ACC112 (cell line): ENCODE results near the gene CXXC5.

Experiments used
- H2AFZ ChIP-seq: fragments of 200-600 bp; sonication (generic); one replicate; pipeline ENCODE4 v1.6.0; 2017; ENCODE audit warnings: antibody characterized with exemption, low read length; ENCODE audit not compliant: unreplicated experiment
- H3K27ac ChIP-seq: fragments of 200-600 bp; sonication (generic); 2 replicates; pipeline ENCODE4 v1.5.1; 2014; ENCODE audit warnings: low read depth, mild to moderate bottlenecking, antibody characterized with exemption, low read length, moderate library complexity
- H3K27me3 ChIP-seq: fragments of 200-600 bp; sonication (generic); 2 replicates; pipeline ENCODE4 v1.6.1; 2014; ENCODE audit warnings: mild to moderate bottlenecking, antibody characterized with exemption, low read length, moderate library complexity, mixed read lengths; ENCODE audit not compliant: insufficient read depth
- H3K36me3 ChIP-seq: fragments of 200-600 bp; sonication (generic); 2 replicates; pipeline ENCODE4 v1.6.1; 2016; ENCODE audit warnings: mild to moderate bottlenecking, antibody characterized with exemption, low read length, moderate library complexity, mixed read lengths; ENCODE audit not compliant: insufficient read depth
- H3K4me1 ChIP-seq: fragments of 200-600 bp; sonication (generic); one replicate; pipeline ENCODE4 v1.6.1; 2016; ENCODE audit warnings: low read length, mixed read lengths; ENCODE audit not compliant: insufficient read depth, unreplicated experiment, control insufficient read depth
- H3K4me3 ChIP-seq: fragments of 200-600 bp; sonication (generic); 2 replicates; pipeline ENCODE4 v1.5.1; 2014; ENCODE audit warnings: mild to moderate bottlenecking, low read depth, low read length
- H3K79me2 ChIP-seq: fragments of 200-600 bp; sonication (generic); one replicate; pipeline ENCODE4 v1.6.0; 2016; ENCODE audit warnings: low read length; ENCODE audit not compliant: control insufficient read depth, unreplicated experiment, insufficient read depth

Gene CXXC5

DNA sequence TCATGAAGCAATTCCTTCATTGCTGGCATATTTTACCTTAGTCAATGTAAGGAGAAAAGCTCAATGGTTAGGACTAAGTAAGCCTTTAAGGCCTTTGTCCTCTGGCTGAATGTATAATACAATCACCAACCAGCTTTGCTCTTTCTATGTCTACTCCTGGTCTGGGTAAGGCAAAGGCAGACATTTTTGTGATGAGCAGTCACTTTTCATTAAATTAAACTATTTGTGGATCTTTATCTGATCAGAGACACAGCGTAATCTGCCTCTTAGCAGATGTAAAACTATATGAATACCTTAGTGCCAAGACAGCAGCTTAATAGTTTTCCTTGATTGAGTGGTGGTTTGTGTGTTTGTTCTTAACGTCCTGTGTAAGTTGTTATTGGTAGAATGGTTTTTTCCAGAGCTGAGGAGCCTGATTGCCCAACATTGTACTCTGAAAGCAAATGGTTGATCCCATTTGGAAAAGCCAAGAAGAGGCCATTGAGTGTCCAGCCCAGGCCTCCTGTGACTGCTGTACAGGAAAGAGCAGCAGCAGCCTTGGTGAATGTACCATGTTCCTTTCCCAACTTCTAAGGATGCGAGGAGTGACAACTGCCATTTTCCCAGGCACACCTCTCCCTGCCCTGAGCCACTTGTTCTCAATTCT, 16.5 kb upstream of the CXXC5 start:
- H3K4me3 ChIP-seq, result no peak overlapping the region
- H3K27me3 ChIP-seq, result no peaks in the 10 kb centered on the region
- peaks cover 10% of the 10 kb centered on the region for H3K36me3 ChIP-seq
- no peak overlapping the region for H3K27ac ChIP-seq
- H3K4me1 ChIP-seq, result peaks cover 15% of the 10 kb centered on the region
- no peak overlapping the region for H2AFZ ChIP-seq
- H3K79me2 ChIP-seq, result no peaks in the 10 kb centered on the region

DNA sequence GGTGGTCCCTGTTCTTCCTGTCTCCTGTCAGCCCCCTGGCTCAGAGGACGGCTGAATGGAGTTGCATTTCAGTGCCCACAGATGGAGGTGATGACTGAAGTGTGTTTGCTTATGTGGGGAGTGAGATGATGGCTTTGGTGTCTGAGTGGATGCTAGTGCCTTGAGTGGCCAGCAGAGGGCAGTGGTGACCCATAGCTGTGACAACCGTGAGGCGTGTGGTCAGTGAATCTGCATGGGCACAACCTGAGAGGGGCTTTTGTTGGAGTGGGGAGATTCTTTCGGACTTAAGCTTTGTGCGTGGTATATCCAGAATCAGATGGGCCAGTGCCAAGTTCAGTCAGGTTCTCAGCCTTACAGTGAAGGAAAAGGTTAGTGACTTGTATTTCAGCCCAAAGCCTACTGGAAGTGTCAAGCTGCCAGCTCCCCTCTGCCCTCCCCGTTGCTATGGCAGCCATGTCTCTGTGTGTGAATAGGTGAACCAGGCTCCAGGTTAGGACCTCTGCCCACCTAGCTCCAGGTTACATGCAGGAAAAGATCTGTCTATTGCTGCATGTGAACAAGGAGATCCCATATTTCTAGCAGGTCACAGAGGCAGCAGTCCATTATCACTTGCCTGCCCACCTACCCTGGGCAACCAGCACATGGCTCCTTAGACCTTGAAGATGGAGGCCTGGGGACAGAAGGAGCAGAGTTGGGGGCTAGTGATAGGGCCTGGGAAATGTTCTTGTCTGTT, 14.7 kb upstream of the CXXC5 start:
- H3K27me3 ChIP-seq, result no peaks in the 10 kb centered on the region
- H2AFZ ChIP-seq, result no peak overlapping the region
- no peaks in the 10 kb centered on the region; the same call in 1 of the 2 replicates for H3K36me3 ChIP-seq
- peaks cover 28% of the 10 kb centered on the region for H3K4me1 ChIP-seq
- no peaks in the 10 kb centered on the region for H3K79me2 ChIP-seq
- no peak overlapping the region for H3K27ac ChIP-seq
- H3K4me3 ChIP-seq, result no peak overlapping the region

DNA sequence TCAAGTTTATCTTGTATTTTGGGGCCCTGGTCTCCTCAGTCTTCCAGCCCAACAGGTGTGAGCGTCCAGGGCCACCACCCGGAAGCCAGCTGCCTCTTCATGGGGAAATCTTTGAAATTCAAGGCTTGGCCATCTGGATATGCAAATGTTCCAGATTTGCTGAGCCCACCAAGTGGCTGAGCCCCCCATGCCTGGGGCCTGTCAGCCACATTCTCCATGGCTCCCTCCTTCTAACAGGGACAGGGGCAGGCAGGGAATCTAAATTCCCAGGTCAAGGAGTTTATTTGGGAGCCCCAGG, 14.2 kb upstream of the CXXC5 start:
- Histone ChIP-seq H3K4me3 (no peak overlapping the region), H3K27me3 (no peaks in the 10 kb centered on the region), H3K79me2 (no peaks in the 10 kb centered on the region), H2AFZ (no peak overlapping the region), H3K4me1 (peaks cover 33% of the 10 kb centered on the region), H3K36me3 (no peaks in the 10 kb centered on the region; the same call in 1 of the 2 replicates), H3K27ac (no peak overlapping the region)

DNA sequence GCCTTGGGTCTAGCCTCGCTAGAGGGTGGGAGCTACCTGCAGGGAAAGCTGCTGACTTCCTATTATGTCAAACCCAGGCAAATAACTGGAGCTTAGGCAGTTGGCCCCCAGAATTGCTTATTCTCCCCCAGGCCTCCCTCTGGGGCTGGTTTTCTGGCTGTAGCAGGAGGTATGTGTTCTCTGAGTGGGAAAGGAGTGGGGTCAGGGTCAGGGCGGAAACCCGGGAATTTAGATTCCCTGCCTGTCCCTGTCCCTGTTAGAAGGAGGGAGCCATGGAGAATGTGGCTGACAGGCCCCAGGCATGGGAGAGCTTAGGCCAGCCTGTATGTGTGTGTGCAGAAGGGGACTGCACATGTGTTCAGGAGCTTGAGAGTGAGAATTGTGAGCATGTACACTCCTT, 13.6 kb upstream of the CXXC5 start:
- Histone ChIP-seq H3K4me3 (no peak overlapping the region), H3K27ac (no peak overlapping the region), H2AFZ (no peak overlapping the region), H3K4me1 (peaks cover 39% of the 10 kb centered on the region), H3K36me3 (no peaks in the 10 kb centered on the region; the same call in 1 of the 2 replicates), H3K27me3 (no peaks in the 10 kb centered on the region), H3K79me2 (no peaks in the 10 kb centered on the region)

DNA sequence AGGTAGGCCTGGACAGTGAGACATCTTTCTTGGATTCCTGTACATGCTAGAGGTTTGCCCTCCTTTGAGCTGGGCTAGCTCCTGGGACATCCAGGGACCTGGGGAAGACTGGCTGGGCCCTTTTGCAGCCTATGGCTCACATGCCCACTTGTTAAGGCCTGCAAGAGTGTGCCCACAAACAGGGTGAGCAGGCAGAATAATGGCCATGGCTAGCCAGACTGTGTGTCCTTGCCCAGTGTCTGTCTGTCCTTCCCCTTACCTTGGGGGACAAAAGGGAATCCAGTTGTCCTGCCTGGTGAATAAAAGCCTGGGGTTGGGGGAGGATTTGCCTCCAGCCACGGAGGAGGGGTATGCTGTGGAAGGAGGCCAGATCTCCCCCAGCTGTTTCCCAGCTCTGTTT, 13.0 kb upstream of the CXXC5 start:
- no peak overlapping the region for H3K4me3 ChIP-seq
- no peaks in the 10 kb centered on the region for H3K36me3 ChIP-seq
- H3K27ac ChIP-seq, result 0 out of 2 replicates have a peak overlapping the region, but pooled peaks have one; percentile 8
- H3K27me3 ChIP-seq, result no peaks in the 10 kb centered on the region
- H3K4me1 ChIP-seq, result peaks cover 45% of the 10 kb centered on the region
- H2AFZ ChIP-seq, result no peak overlapping the region
- H3K79me2 ChIP-seq, result no peaks in the 10 kb centered on the region

DNA sequence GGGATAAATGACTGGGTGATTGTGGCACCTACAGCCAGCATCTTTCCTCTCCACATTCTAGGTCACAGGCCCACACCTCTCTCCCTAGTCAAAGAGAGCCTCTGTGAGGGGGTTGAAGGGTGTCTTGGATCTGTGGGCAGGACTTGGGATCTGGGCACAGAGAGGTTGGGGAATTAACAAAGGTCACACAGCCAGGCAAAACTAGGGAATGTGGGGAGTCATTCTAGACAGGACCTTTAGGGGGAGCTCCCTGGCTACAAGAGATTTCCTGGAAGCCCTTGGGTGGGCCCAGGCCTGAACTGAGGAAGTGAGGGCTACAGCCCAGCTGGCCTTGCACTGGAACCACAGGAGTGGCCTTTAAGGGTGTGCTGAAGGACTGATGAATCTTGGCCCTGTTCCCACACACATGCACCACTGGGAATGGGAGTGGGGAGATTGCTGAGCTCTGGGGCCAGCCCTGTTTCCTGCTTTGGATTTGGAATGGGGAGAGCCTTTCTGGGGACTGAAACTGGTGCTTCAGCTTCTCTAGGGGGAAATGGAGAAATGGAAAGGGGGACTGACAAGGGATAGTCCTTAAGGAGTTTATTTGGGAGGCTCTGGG, 12.4 kb upstream of the CXXC5 start:
- H3K4me1 ChIP-seq, result peaks cover 48% of the 10 kb centered on the region
- H3K27ac ChIP-seq, result peak overlapping the region; percentile 85
- H3K4me3 ChIP-seq, result no peak overlapping the region
- H3K36me3 ChIP-seq, result no peaks in the 10 kb centered on the region
- no peaks in the 10 kb centered on the region for H3K27me3 ChIP-seq
- H3K79me2 ChIP-seq, result no peaks in the 10 kb centered on the region
- no peak overlapping the region for H2AFZ ChIP-seq

DNA sequence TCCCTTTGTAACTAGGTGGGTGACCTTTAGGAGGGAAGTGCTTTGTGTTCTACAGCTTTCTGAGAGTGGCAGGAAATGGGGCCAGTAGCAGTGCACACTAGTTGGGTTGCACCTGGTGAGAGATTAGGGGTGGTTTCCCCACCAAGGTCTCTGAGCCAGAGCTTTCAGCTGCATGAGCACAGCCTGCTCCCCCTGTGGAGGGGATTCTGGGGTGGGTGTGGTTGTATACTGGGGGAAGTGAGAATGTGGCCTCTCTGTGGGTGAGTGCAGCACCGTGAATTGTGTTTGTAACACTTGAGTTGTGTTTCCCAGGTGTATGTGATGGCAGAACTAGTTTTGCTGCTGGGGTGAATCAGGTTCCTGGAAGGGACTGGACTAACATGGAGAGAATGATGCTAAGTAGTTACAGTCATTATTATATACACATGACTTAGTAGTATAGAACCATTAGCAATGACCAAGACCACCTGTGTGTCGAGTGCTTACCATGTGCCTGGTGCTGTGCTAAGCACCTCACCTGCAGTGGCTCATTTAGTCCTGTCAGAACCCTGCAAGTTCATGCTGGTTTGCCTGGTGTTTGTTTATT, 11.8 kb upstream of the CXXC5 start:
- Histone ChIP-seq H3K27me3 (no peaks in the 10 kb centered on the region), H3K36me3 (no peaks in the 10 kb centered on the region), H3K4me3 (peak overlapping the region; percentile 64), H3K79me2 (no peaks in the 10 kb centered on the region), H2AFZ (no peak overlapping the region), H3K4me1 (peaks cover 48% of the 10 kb centered on the region), H3K27ac (peak overlapping the region; percentile 85)

DNA sequence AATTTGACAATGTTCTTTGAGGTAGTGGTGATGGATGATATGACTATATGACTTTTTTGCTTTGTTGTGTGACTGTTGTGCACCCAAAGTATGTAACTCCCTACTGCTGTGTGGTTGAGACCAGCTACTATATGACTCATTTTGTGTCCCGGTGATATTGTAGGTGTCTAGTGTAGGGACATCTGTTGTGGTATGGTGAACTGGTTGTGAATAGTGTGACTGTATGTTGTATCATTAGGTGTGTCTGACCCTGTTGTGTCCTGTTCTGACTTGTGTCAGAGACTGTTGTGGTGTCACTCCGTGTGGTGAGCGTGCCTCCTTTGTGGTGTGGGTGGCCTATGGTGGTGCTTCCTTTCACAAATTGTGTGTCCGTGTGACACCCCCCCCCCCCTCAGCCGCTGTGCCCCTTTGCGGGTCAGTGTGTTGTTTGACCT, 11.2 kb upstream of the CXXC5 start:
- no peaks in the 10 kb centered on the region for H3K79me2 ChIP-seq
- peaks cover 48% of the 10 kb centered on the region for H3K4me1 ChIP-seq
- no peaks in the 10 kb centered on the region for H3K36me3 ChIP-seq
- no peak overlapping the region for H2AFZ ChIP-seq
- H3K4me3 ChIP-seq, result peak overlapping the region; percentile 64
- peak overlapping the region; percentile 85 for H3K27ac ChIP-seq
- no peaks in the 10 kb centered on the region for H3K27me3 ChIP-seq

DNA sequence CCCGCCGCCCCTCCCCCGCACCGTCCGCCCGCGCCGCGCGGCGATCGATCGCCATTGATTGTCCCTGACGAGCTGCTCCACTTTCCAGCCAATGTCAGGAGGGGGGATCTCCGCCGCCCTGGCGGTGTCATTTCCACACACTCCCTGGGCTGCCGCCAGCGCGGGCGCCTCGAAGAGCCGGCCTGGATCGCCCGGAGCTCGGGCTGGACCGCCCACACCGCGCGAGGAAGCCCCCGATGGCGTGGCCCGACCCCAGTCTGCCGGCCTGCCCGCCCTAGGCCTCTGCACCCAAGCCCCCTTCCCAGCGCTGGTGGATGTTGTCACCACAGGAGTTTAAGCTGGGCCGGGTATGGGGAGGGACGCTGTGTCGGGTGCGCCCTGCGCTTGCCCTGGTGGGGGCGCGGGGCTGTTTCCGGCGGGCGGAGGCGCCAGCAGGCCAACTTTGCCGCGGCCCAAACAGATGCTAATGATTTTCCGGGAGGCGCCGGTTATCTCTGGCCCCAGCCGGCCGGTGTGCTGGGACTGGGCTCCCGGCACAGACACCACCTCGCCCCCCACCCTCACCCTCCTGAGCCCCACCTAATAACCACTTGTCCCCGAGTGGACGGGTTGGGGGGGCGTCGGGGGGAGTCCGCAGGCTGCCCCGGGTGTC, 10.6 kb upstream of the CXXC5 start:
- Histone ChIP-seq H3K36me3 (no peaks in the 10 kb centered on the region), H3K79me2 (no peaks in the 10 kb centered on the region), H2AFZ (no peak overlapping the region), H3K4me3 (peak overlapping the region; percentile 64), H3K27ac (peak overlapping the region; percentile 85), H3K4me1 (peaks cover 48% of the 10 kb centered on the region), H3K27me3 (no peaks in the 10 kb centered on the region)

DNA sequence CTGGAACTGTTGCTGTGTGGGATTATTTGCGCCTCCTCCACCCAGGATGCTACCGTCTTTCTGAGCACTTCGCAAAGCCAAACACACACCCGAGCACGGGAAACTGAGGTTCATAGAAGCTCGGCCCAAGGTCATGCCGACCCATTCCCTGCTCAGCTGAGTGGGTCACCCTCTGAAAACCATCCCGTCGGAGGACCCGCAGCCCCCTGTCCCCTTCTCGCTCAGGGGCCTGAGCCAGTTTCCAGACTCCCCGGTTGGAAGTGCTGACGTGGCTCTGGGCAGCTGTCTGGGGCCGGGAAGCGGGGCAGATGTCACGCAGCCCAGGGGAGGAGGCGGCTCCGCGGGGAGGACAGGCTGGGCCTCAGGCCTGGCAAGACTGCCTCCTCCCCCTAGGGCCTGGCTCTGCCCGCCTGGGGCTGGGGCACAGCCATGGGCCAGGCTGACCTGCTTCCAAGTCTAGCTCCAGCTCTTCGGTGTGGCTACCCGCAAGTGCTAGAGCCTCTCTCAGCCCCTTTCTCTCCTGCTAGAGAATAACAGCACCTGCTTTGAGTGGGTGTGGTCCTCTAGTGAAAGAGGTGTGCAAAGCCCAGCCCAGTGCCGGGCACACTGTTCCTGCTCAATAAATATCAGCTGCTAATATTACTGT, 9.9 kb upstream of the CXXC5 start:
- H3K79me2 ChIP-seq, result no peaks in the 10 kb centered on the region
- peaks cover 48% of the 10 kb centered on the region for H3K4me1 ChIP-seq
- H3K27ac ChIP-seq, result peak overlapping the region; percentile 85
- no peaks in the 10 kb centered on the region for H3K27me3 ChIP-seq
- no peaks in the 10 kb centered on the region for H3K36me3 ChIP-seq
- H3K4me3 ChIP-seq, result peak overlapping the region; percentile 64
- H2AFZ ChIP-seq, result no peak overlapping the region
